Lung (tissue), 12 donors: Measurements from ENCODE around the gene MMEL1. TPM values are rescaled to one million over a fixed set of nuclear protein-coding genes. Genes with fewer than 3 reads are reported as not detected.
A peak's percentile ranks its signal among the peaks of the same experiment; 100 is the strongest.

ENCODE experiments used
- ATAC-seq: fragments of 200-7000 bp; cut with Tn5 transposase; one replicate; pipeline ENCODE4 v1.9.1; 2020; ENCODE audit warnings: moderate number of reproducible peaks; ENCODE audit not compliant: insufficient read depth, low FRiP score
- DNase-seq, 3 donors: peaks; one replicate each; pipeline ENCODE4 v3.0.0-alpha.2; 2013 to 2017
- H3K27ac ChIP-seq, 2 donors: one replicate each; pipeline ENCODE4 v1.5.1; 2013; ENCODE audit warnings: mild to moderate bottlenecking in 2 of 2, moderate library complexity in 2 of 2, control low read depth in 1 of 2, inconsistent platforms in 1 of 2, low read depth in 1 of 2, low read length in 1 of 2
- H3K27me3 ChIP-seq, 3 donors: one replicate each; pipeline ENCODE4 v1.5.1; 2013; ENCODE audit warnings: low read length in 2 of 3; ENCODE audit not compliant: control insufficient read depth in 3 of 3, insufficient read depth in 3 of 3
- H3K36me3 ChIP-seq, 4 donors: one replicate each; pipeline ENCODE4 v1.5.1; 2013; ENCODE audit warnings: low read length in 4 of 4, mild to moderate bottlenecking in 1 of 4, moderate library complexity in 1 of 4; ENCODE audit not compliant: control insufficient read depth in 4 of 4, insufficient read depth in 4 of 4
- H3K4me1 ChIP-seq, 5 donors: one replicate each; pipeline ENCODE4 v1.5.1; 2013; ENCODE audit warnings: low read length in 5 of 5, mild to moderate bottlenecking in 2 of 5, moderate library complexity in 1 of 5; ENCODE audit not compliant: control insufficient read depth in 5 of 5, insufficient read depth in 5 of 5
- H3K4me3 ChIP-seq: one replicate; pipeline ENCODE4 v1.5.1; 2013; ENCODE audit warnings: mild to moderate bottlenecking, control low read depth, moderate library complexity
- H3K9ac ChIP-seq, 2 donors: one replicate each; pipeline ENCODE4 v1.5.1; 2013; ENCODE audit warnings: low read length in 2 of 2, control low read depth in 1 of 2; ENCODE audit not compliant: insufficient read depth in 1 of 2
- H3K9me3 ChIP-seq, 4 donors: one replicate each; pipeline ENCODE4 v1.5.1; 2013; ENCODE audit warnings: low read length in 3 of 4, mild to moderate bottlenecking in 1 of 4, moderate library complexity in 1 of 4; ENCODE audit not compliant: control insufficient read depth in 4 of 4, insufficient read depth in 3 of 4
- CTCF ChIP-seq: IDR thresholded peaks from 2 replicates; pipeline ENCODE4 v1.5.1; 2012; ENCODE audit warnings: mild to moderate bottlenecking; ENCODE audit errors: control extremely low read depth, extremely low read depth
- WGBS, 2 donors: extraction: QIAGEN DNeasy Blood & Tissue Kit; methylation state at CpG; one replicate each; pipeline ENCODE4 v1.1.7; 2013; 5-methylcytosine and 5-hydroxymethylcytosine counted together
- polyA plus RNA-seq, 2 donors: library from polyadenylated mRNA; stranded (reverse); fragments of 200-250 nt; gene quantifications; one replicate each; pipeline ENCODE4 v1.2.1, GENCODE V29; 2013
- total RNA-seq, 2 donors: library from RNA; depleted of rRNA in 1 of 2; stranded (reverse); fragments of >200 nt in 1 of 2; gene quantifications; one replicate each; pipeline ENCODE4 v1.2.1, GENCODE V29; 2014 to 2021
- donor health status: control.
- donor health status: control.
- donor health status: Bipolar disorder and iron deficiency.
- donor health status: healthy.
- donor health status: DM: yes; HTN: yes; CAD: no.

Gene MMEL1
- total and polyA plus RNA-seq, 4 donors = 4.0 to 8.4 (median 6.0) TPM

- ATAC-seq = no peak
- TF ChIP-seq CTCF = no peak
- no peak for DNase-seq
- Histone ChIP-seq H3K4me3 (no peak overlapping the region), H3K4me1 (peaks cover 0 to 19% (median 8%) of the 10 kb centered on the region in 5 donors), H3K27ac (no peak overlapping the region), H3K9ac (no peak overlapping the region), H3K36me3 (peaks cover 0 to 55% (median 0%) of the 10 kb centered on the region in 4 donors), H3K27me3 (no peaks in the 10 kb centered on the region), H3K9me3 (no peaks in the 10 kb centered on the region)
- 90 to 91% methylated on average over 11 of the region's 11 CpGs for WGBS, 2 donors
Measured at GRCh38 chr1:2561446-2561845, 71.4 kb downstream of the MMEL1 start.

DNA sequence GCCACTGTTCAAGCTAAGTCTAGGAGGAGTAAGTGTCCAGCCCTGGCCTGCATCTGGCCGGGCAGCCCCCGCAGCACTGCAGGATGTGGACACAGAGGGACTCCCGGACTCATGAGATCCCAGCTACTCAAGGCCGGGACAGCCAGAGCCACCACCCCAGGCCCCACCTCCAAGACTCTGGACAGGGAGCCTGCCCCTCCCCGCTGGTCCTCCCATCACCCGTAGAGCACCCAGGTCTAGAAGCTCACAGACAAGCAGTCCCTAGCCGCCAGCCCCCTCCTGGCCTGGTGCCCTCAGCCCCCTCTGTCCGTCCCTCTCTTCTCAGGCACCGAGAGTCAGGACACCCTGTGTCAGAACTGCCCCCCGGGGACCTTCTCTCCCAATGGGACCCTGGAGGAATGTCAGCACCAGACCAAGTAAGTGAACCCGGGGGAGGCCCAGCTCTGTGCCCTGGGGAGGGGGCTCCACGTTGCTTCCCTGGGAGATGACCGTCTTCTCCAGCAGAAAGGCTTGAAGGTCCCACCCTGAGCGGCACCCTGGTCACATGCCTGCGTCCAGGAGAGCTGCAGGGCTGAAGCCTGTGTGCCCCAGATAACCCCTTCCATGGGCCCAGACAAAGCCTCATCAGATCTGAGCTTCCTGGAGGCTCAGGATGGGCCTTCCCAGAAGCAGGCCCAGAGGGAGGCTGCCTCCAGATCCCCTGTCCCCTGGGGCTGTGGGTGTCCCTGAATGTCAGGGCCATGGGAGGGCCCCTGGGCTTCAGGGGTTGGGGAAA, 72.3 kb downstream of the MMEL1 start:
- Histone ChIP-seq H3K27me3 (no peaks in the 10 kb centered on the region), H3K9me3 (no peaks in the 10 kb centered on the region), H3K4me3 (no peak overlapping the region), H3K9ac (no peak overlapping the region), H3K27ac (no peak overlapping the region), H3K4me1 (peaks cover 0 to 22% (median 14%) of the 10 kb centered on the region in 5 donors), H3K36me3 (peaks cover 0 to 55% (median 0%) of the 10 kb centered on the region in 4 donors)
- 93 to 98% methylated on average over 13 to 15 of the region's 15 CpGs for WGBS, 2 donors
- peak in 1 of 3 donors; percentile 12 for DNase-seq
- ATAC-seq = no peak
- no peak for TF ChIP-seq CTCF

- no peaks in the 10 kb centered on the region for H3K27me3 ChIP-seq
- DNase-seq = peak in 1 of 3 donors; percentile 23
- ATAC-seq = no peak
- TF ChIP-seq CTCF = no peak
- H3K4me1 ChIP-seq = peaks cover 0 to 30% (median 16%) of the 10 kb centered on the region in 5 donors
- H3K27ac ChIP-seq = no peak overlapping the region
- WGBS, 2 donors = 81 to 82% methylated on average over 35 of the region's 35 CpGs
- H3K36me3 ChIP-seq = peaks cover 0 to 55% (median 0%) of the 10 kb centered on the region in 4 donors
- no peak overlapping the region for H3K9ac ChIP-seq
- H3K4me3 ChIP-seq = no peak overlapping the region
- no peaks in the 10 kb centered on the region for H3K9me3 ChIP-seq
Measured at GRCh38 chr1:2559509-2560298, 73.1 kb downstream of the MMEL1 start.
